Thyroid gland (tissue), 4 donors: Measurements from ENCODE around the gene ALDH5A1.

Experiments used
- POLR2A ChIP-seq, 2 donors: fragments of 450-650 bp; IDR thresholded peaks; one replicate each; pipeline ENCODE4 v1.6.1; 2017; ENCODE audit warnings: antibody characterized with exemption in 2 of 2, mild to moderate bottlenecking in 2 of 2, moderate library complexity in 1 of 2
- TF ChIP-seq, protein P1 (sequence below), 6 experiments: fragments of 200-600 bp in 3 of 6; fragments of 450-650 bp in 3 of 6; sonication (generic) in 3 of 6; IDR thresholded peaks; one replicate each; pipeline ENCODE4 v1.5.1; 2016 to 2019; ENCODE audit warnings: antibody characterized with exemption in 6 of 6, mild to moderate bottlenecking in 2 of 6, inconsistent platforms in 1 of 6, moderate library complexity in 1 of 6

DNA sequence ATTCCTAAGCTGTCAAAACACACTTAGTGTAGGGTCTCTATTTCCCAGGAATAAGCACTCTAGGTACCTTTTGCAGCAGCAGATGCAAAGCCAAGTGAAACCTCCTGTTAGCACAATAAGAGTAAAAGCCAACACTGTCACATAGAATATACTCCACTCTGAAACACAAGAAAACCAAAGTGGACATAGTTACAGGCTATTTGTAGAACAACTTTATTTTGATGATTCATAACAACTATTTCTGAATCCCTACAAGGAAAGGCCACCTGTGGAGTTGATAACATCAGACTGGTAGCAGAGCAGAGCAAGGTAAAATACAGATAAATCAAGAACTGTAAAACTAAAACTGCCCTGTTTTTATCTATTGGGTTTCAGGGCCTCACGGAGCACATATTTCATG lies 59.7 kb downstream of the ALDH5A1 start:
- TF ChIP-seq POLR2A (IDR thresholded peaks at IDR 0.05) = no peak
- TF ChIP-seq, protein P1, sequence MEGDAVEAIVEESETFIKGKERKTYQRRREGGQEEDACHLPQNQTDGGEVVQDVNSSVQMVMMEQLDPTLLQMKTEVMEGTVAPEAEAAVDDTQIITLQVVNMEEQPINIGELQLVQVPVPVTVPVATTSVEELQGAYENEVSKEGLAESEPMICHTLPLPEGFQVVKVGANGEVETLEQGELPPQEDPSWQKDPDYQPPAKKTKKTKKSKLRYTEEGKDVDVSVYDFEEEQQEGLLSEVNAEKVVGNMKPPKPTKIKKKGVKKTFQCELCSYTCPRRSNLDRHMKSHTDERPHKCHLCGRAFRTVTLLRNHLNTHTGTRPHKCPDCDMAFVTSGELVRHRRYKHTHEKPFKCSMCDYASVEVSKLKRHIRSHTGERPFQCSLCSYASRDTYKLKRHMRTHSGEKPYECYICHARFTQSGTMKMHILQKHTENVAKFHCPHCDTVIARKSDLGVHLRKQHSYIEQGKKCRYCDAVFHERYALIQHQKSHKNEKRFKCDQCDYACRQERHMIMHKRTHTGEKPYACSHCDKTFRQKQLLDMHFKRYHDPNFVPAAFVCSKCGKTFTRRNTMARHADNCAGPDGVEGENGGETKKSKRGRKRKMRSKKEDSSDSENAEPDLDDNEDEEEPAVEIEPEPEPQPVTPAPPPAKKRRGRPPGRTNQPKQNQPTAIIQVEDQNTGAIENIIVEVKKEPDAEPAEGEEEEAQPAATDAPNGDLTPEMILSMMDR (IDR thresholded peaks at IDR 0.05) = no peak
